Measurements from ENCODE around the gene RABGGTA.

RABGGTA gene

GRCh38 chr14:24271134-24271833 is at the start of gene RABGGTA:
RABGGTA (minus strand) TSS chr14:24271597; CDS start chr14:24271115, 482 bp downstream.
- Histone ChIP-seq H3K27me3 (ENCODE audit: insufficient read depth, poor library complexity, severe bottlenecking) (no peaks in the 10 kb centered on the region), H3K4me3 (ENCODE audit: severe bottlenecking) (peak within 1 kb of the TSS; percentile 88), H3K9me3 (ENCODE audit: severe bottlenecking) (no peaks in the 10 kb centered on the region), H3K4me1 (ENCODE audit: insufficient read depth, poor library complexity, severe bottlenecking) (peaks cover 32% of the 10 kb centered on the region), H3K36me3 (ENCODE audit: low read depth) (peaks cover 29% of the 10 kb centered on the region), H3K27ac (ENCODE audit: poor library complexity, severe bottlenecking) (peak within 1 kb of the TSS; percentile 98)
- ATAC-seq (ENCODE audit: low read depth) = peak; percentile 83
- TF ChIP-seq CTCF (IDR thresholded peaks at IDR 0.05; ENCODE audit: poor library complexity, severe bottlenecking) = peak; percentile 97
- peak; percentile 93 for DNase-seq (ENCODE audit: low spot score)

GRCh38 chr14:24317141-24317928 is 45.9 kb upstream of the RABGGTA start:
- Histone ChIP-seq H3K9me3 (ENCODE audit: severe bottlenecking) (no peaks in the 10 kb centered on the region), H3K27ac (ENCODE audit: poor library complexity, severe bottlenecking) (peak overlapping the region; percentile 1), H3K4me1 (ENCODE audit: insufficient read depth, poor library complexity, severe bottlenecking) (peaks cover 20% of the 10 kb centered on the region), H3K4me3 (ENCODE audit: severe bottlenecking) (no peak overlapping the region), H3K36me3 (ENCODE audit: low read depth) (no peaks in the 10 kb centered on the region), H3K27me3 (ENCODE audit: insufficient read depth, poor library complexity, severe bottlenecking) (no peaks in the 10 kb centered on the region)
- ATAC-seq (ENCODE audit: low read depth) (peak; percentile 68), DNase-seq (ENCODE audit: low spot score) (no peak)
- no peak for TF ChIP-seq CTCF (IDR thresholded peaks at IDR 0.05; ENCODE audit: poor library complexity, severe bottlenecking)

GRCh38 chr14:24316597-24316950 is 45.2 kb upstream of the RABGGTA start:
- ATAC-seq (ENCODE audit: low read depth) (no peak), DNase-seq (ENCODE audit: low spot score) (no peak)
- Histone ChIP-seq H3K9me3 (ENCODE audit: severe bottlenecking) (no peaks in the 10 kb centered on the region), H3K4me1 (ENCODE audit: insufficient read depth, poor library complexity, severe bottlenecking) (peaks cover 20% of the 10 kb centered on the region), H3K36me3 (ENCODE audit: low read depth) (no peaks in the 10 kb centered on the region), H3K4me3 (ENCODE audit: severe bottlenecking) (no peak overlapping the region), H3K27ac (ENCODE audit: poor library complexity, severe bottlenecking) (peak overlapping the region; percentile 1), H3K27me3 (ENCODE audit: insufficient read depth, poor library complexity, severe bottlenecking) (no peaks in the 10 kb centered on the region)
- TF ChIP-seq CTCF (IDR thresholded peaks at IDR 0.05; ENCODE audit: poor library complexity, severe bottlenecking) = no peak

- Histone ChIP-seq H3K9me3 (ENCODE audit: severe bottlenecking) (no peaks in the 10 kb centered on the region), H3K4me1 (ENCODE audit: insufficient read depth, poor library complexity, severe bottlenecking) (peaks cover 20% of the 10 kb centered on the region), H3K27me3 (ENCODE audit: insufficient read depth, poor library complexity, severe bottlenecking) (no peaks in the 10 kb centered on the region), H3K4me3 (ENCODE audit: severe bottlenecking) (no peak overlapping the region), H3K27ac (ENCODE audit: poor library complexity, severe bottlenecking) (no peak overlapping the region), H3K36me3 (ENCODE audit: low read depth) (no peaks in the 10 kb centered on the region)
- no peak for TF ChIP-seq CTCF (IDR thresholded peaks at IDR 0.05; ENCODE audit: poor library complexity, severe bottlenecking)
- ATAC-seq (ENCODE audit: low read depth) = no peak
- peak; percentile 71 for DNase-seq (ENCODE audit: low spot score)
These were observed 44.6 kb upstream of the RABGGTA start for GRCh38 chr14:24315807-24316596.
